ENCODE data around the gene RARA. TPM values are rescaled to one million over a fixed set of nuclear protein-coding genes. Genes with fewer than 3 reads are reported as not detected.
"Not testable (repeated sequence)": the region's sequence is repeated elsewhere in the genome, so short reads cannot be mapped to it uniquely, and the experiment has no call there.

RARA gene
- polyA plus RNA-seq, 1 experiment = 4.9 TPM

GRCh38 chr17:40364906-40365305 lies 55.9 kb downstream of the RARA start:
- ChIA-PET CTCF (interaction anchor here (1.0 to 2.3 kb wide), 5 partner anchors 10 to 195 kb away, joined by 3 to 9 read pairs (median 6); no protein-coding TSS in a partner anchor), POLR2A (interaction anchor here (0.7 kb wide), 1 partner anchor 110 kb away, joined by 7 read pairs; no protein-coding TSS in a partner anchor)
- DNase-seq (ENCODE audit: low read depth, low spot score) = no peak
- no peak for TF ChIP-seq CTCF (IDR thresholded peaks at IDR 0.05; ENCODE audit: low read depth, low read length)
- Histone ChIP-seq H3K4me3 (ENCODE audit: low read depth, low read length) (0 out of 2 replicates have a peak overlapping the region, but pooled peaks have one; percentile 59), H3K27ac (ENCODE audit: low read depth, low read length) (no peak overlapping the region), H3K9me3 (ENCODE audit: control insufficient read depth, insufficient read depth, low read length) (no peaks in the 10 kb centered on the region; the same call in 1 of the 2 replicates), H3K27me3 (ENCODE audit: control insufficient read depth, insufficient read depth, low read length) (no peaks in the 10 kb centered on the region)

GRCh38 chr17:40366076-40366860 lies 57.3 kb downstream of the RARA start:
- no peak for DNase-seq (ENCODE audit: low read depth, low spot score)
- ChIA-PET CTCF (no interaction called here), POLR2A (no interaction called here)
- no peak overlapping the region for H3K27ac ChIP-seq (ENCODE audit: low read depth, low read length)
- no peak overlapping the region for H3K4me3 ChIP-seq (ENCODE audit: low read depth, low read length)
- TF ChIP-seq CTCF (IDR thresholded peaks at IDR 0.05; ENCODE audit: low read depth, low read length) = no peak
- no peaks in the 10 kb centered on the region for H3K27me3 ChIP-seq (ENCODE audit: control insufficient read depth, insufficient read depth, low read length)
- peaks cover 3% of the 10 kb centered on the region; the same call in 1 of the 2 replicates for H3K9me3 ChIP-seq (ENCODE audit: control insufficient read depth, insufficient read depth, low read length)

- Histone ChIP-seq H3K27me3 (ENCODE audit: control insufficient read depth, insufficient read depth, low read length) (no peaks in the 10 kb centered on the region), H3K9me3 (ENCODE audit: control insufficient read depth, insufficient read depth, low read length) (peaks cover 5% of the 10 kb centered on the region; the same call in 1 of the 2 replicates), H3K4me3 (ENCODE audit: low read depth, low read length) (no peak overlapping the region), H3K27ac (ENCODE audit: low read depth, low read length) (no peak overlapping the region)
- ChIA-PET POLR2A (no interaction called here), CTCF (no interaction called here)
- no peak for DNase-seq (ENCODE audit: low read depth, low spot score)
- TF ChIP-seq CTCF (IDR thresholded peaks at IDR 0.05; ENCODE audit: low read depth, low read length) = no peak
These were observed 58.0 kb downstream of the RARA start for GRCh38 chr17:40366861-40367518.

GRCh38 chr17:40367728-40368127 lies 58.7 kb downstream of the RARA start:
- CTCF ChIA-PET = interaction anchor here (1.2 to 1.7 kb wide), 2 partner anchors 13 to 193 kb away, joined by 3 to 6 read pairs; no protein-coding TSS in a partner anchor
- DNase-seq (ENCODE audit: low read depth, low spot score); POLR2A ChIA-PET; H3K27me3 ChIP-seq (ENCODE audit: control insufficient read depth, insufficient read depth, low read length); H3K4me3 ChIP-seq (ENCODE audit: low read depth, low read length); H3K27ac ChIP-seq (ENCODE audit: low read depth, low read length); H3K9me3 ChIP-seq (ENCODE audit: control insufficient read depth, insufficient read depth, low read length): not testable (repeated sequence)

GRCh38 chr17:40369923-40370322 lies 60.9 kb downstream of the RARA start:
- ChIA-PET CTCF (interaction anchor here (0.7 kb wide), 1 partner anchor 169 kb away, joined by 3 read pairs; no protein-coding TSS in a partner anchor), POLR2A (no interaction called here)
- DNase-seq (ENCODE audit: low read depth, low spot score) = no peak
- Histone ChIP-seq H3K9me3 (ENCODE audit: control insufficient read depth, insufficient read depth, low read length) (peaks cover 5% of the 10 kb centered on the region; the same call in 1 of the 2 replicates), H3K27ac (ENCODE audit: low read depth, low read length) (no peak overlapping the region), H3K27me3 (ENCODE audit: control insufficient read depth, insufficient read depth, low read length) (no peaks in the 10 kb centered on the region), H3K4me3 (ENCODE audit: low read depth, low read length) (no peak overlapping the region)
- TF ChIP-seq CTCF (IDR thresholded peaks at IDR 0.05; ENCODE audit: low read depth, low read length) = no peak

All from AG04450 (cell line).